EL (cell line): ENCODE measurements around the gene ITFG2.

ENCODE experiments used
- DNase-seq: peaks from one replicate; pipeline ENCODE4 v3.0.0-alpha.2; 2016

ITFG2 gene

DNA sequence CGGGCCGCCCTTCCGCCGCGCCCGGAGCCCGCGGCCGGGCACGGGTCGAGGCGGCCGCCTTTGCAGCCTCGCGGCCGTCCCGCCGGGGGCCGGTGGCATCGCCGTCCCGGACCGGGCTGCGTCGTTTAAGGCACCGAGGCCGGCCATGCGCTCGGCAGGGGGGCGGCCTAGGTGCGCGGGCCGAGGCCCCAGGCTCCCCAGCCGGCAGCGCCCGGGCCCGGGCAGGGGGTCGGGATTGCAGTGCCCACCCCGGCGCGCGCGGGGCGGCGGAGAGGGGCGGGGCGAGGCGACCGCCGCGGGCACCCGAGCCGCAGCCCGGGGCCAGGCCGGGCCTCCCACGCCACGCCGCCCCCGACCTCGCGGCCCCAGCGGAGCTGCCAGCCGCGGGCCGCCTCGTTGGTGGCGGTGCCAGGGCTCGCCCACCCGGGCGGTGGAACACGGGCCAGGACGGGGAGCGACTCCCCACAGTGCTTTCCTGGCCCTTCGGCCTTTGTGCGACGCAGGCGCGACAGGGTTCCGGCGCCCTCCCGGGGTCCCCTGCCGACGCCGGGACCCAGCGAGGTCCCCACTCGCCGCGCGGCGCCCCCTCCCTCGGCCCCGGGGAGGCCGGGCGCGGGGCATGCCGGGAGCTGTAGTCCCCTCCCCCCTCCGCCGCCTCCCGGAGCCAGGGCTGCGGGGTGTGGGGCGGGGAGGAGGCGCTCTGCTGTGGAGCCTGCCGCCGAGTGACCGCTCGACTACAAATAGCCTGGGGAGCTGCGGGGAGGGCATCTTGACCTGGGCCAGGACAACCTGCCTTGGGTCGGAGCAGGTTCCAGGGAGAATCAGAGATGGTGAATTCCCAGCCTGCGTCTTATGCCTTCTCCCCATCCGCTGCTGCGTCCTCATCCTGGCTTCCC is 16.9 kb upstream of the ITFG2 start:
- DNase-seq: peak; percentile 62

DNA sequence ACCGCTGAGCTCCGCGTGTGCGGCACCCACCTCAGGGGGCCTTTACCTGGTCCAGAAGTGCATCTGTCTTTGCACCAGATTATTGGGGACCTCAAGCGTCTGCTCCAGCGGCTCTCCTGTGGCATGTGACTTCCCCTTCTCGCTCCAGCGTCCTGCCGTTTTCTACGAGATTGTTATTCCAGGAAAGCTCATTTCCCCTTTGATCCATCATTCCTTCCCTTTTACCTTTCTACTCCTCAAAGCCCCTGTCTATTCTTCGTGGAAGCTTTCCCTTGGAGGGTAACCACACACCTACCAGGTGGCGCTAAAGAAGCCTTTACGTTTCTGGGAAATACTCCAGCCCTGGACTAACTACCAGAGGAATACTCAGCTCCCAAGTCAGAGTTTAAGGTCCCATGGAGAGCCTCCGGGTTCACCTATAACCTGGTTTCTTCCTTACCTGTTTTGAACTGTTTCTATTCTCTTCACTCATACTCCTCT is 16.2 kb upstream of the ITFG2 start:
- no peak for DNase-seq

GRCh38 chr12:2797721-2798418 is 14.6 kb upstream of the ITFG2 start:
- DNase-seq: no peak

GRCh38 chr12:2800046-2800570 is 12.4 kb upstream of the ITFG2 start:
- no peak for DNase-seq

- DNase-seq: no peak
Measured at GRCh38 chr12:2801044-2801783, 11.3 kb upstream of the ITFG2 start.

- no peak for DNase-seq
Measured at GRCh38 chr12:2803635-2804392, 8.7 kb upstream of the ITFG2 start.

DNA sequence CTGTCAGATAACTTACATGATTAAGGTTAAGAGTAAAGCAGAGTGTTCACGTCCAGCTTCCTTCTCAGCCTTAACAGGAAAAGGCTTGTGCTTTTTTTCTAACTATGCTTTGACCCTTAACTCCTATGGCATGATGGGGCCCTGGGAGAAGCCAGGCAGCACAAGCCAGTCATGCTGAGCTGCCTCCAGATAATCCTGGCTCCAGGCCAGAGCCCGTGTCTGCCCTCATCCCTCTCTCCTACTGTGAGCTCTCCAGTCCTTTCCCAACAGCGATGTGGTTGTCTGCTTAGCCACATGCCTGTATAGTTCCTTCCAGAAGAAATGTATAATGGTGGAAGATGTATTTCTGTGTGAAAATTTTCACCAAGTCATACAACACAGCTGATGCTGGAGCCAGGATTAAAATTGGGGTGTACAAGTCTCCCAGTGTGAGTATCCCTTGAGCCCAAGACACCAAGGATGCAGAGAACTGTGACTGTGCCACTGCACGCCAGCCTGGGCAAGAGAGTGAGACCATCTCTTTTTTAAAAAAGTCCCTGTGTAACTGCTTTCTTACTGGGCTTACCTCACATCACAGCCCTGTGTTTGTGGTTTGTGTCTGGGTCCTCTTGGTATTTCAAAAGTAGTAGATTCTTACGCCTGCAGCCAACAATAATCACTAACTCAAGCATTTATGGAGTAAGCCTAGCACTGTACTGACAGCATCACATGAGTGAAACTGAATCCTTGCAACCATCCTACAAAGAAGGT is 7.9 kb upstream of the ITFG2 start:
- peak; percentile 56 for DNase-seq

GRCh38 chr12:2805143-2805520 is 7.3 kb upstream of the ITFG2 start:
- peak; percentile 12 for DNase-seq

GRCh38 chr12:2806700-2807099 is 5.8 kb upstream of the ITFG2 start:
- no peak for DNase-seq

- no peak for DNase-seq
Measured at GRCh38 chr12:2811801-2812200, 667 bp upstream of the ITFG2 start.

- DNase-seq: peak; percentile 69
Measured at GRCh38 chr12:2813214-2814185, 1.0 kb downstream of the ITFG2 start.

DNA sequence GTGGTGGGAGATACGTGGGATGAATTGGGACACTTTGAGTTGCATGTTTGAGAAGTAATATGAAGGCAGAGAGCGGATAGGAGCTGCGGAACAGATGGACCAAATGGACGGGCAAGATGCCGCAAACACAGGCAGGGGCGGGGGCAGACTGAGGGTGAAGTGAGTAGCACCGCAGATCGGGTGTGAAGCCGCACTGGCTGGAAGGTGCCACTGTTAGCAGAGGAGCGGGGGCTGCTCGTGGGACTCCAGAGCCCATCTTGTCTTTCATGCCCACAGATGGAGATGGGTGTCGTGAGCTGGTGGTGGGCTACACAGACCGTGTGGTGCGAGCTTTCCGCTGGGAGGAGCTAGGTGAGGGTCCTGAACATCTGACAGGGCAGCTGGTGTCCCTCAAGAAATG is 7.3 kb downstream of the ITFG2 start:
- DNase-seq: no peak

- DNase-seq: no peak
Measured at GRCh38 chr12:2820432-2820831, 8.0 kb downstream of the ITFG2 start.

DNA sequence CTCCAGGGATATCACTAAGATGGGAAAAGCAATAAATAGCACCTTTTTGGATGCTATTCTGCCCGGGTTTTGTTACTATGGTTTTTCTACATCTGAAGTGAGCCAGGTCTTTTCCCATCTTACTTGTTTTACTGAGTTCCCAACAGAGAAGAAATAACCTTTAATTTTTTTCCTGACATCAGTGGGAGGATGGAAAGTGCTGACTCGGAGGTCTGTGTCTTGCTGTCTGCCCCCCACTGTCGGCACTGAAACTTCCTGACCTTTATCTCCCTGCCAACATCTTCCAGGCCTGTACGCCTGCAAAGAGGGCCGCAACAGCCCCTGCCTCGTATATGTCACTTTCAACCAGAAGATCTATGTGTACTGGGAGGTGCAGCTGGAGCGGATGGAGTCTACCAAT is 11.0 kb downstream of the ITFG2 start:
- DNase-seq: no peak

DNA sequence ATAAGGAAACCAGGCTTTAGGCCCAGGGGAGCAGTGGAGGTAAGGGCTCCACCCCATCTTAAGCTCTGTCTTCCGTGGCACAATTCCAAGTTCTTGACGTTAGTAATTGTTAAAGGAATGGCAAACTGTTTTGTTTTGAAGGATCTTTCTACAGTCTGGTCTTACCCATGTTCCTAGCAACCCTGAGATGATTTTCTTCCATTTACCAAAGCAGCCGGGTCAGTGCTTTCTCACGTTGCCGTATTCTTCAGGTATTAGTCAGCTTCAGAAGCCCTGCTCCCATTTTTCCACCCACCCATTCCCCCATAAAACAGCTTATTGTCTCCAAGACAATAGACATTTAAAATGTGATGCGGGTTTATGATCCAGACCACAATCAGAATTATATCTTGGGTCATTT is 12.1 kb downstream of the ITFG2 start:
- no peak for DNase-seq

- DNase-seq: no peak
Measured at GRCh38 chr12:2825132-2825531, 12.7 kb downstream of the ITFG2 start.

DNA sequence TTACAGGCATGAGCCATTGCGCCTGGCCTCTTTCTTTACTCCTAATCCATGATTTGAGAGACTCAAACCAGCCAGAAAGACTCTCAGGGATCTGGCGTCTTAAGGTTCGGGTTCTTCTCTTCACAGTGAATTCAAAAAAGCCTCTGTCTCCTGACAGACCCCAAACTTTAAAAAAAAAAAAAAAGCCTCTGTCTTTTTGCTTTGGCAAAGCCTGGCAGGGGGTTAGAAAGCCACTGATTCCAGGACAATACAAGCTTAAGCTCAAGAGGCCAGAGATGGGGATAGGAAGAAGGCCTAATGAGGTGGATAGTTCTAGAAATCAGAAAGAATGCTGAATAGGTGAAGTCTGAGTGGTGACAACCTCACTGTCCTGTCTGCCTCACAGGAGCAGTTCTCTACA is 13.6 kb downstream of the ITFG2 start:
- no peak for DNase-seq

GRCh38 chr12:2826721-2827515 is 14.4 kb downstream of the ITFG2 start:
- no peak for DNase-seq

DNA sequence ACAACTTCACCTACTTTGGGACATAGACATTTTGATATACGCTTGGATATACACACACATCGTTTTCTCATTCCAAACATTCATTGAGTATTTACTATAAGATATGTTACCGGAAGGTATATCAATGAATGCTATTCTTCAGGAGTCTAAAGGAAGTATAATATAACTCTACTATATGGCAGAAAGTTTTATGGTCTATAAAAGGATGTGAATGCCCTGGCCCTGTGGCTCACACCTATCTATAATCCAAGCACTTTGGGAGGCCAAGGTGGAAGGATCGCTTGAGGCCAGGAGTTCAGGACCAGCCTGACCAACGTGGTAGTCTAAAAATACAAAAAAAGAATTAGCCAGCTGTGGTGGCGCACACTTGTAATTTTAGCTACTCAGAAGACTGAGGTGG is 16.8 kb downstream of the ITFG2 start:
- no peak for DNase-seq
